ENCODE results near the gene AGAP1.

The AGAP1 gene

GRCh38 chr2:235665661-235666212, 171.9 kb downstream of the AGAP1 start:
- TF ChIP-seq CTCF (IDR thresholded peaks at IDR 0.05; ENCODE audit: insufficient read depth, low read depth, low read length, missing control alignments), result no peak
- H3K4me3 ChIP-seq (ENCODE audit: low read length), result peak overlapping the region; percentile 41
- DNase-seq (ENCODE audit: low read depth), result no peak

GRCh38 chr2:235666213-235666781, 172.5 kb downstream of the AGAP1 start:
- DNase-seq (ENCODE audit: low read depth), result peak; percentile 94
- H3K4me3 ChIP-seq (ENCODE audit: low read length), result peak overlapping the region; percentile 41
- TF ChIP-seq CTCF (IDR thresholded peaks at IDR 0.05; ENCODE audit: insufficient read depth, low read depth, low read length, missing control alignments), result no peak

GRCh38 chr2:235668782-235669181, 174.9 kb downstream of the AGAP1 start:
- no peak for TF ChIP-seq CTCF (IDR thresholded peaks at IDR 0.05; ENCODE audit: insufficient read depth, low read depth, low read length, missing control alignments)
- H3K4me3 ChIP-seq (ENCODE audit: low read length), result no peak overlapping the region
- peak; percentile 76 for DNase-seq (ENCODE audit: low read depth)

- TF ChIP-seq CTCF (IDR thresholded peaks at IDR 0.05; ENCODE audit: insufficient read depth, low read depth, low read length, missing control alignments), result no peak
- DNase-seq (ENCODE audit: low read depth), result peak; percentile 95
- H3K4me3 ChIP-seq (ENCODE audit: low read length), result peak overlapping the region; percentile 25
Measured at GRCh38 chr2:235669269-235669831, 175.5 kb downstream of the AGAP1 start.

- peak; percentile 28 for TF ChIP-seq CTCF (IDR thresholded peaks at IDR 0.05; ENCODE audit: insufficient read depth, low read depth, low read length, missing control alignments)
- peak overlapping the region; percentile 38 for H3K4me3 ChIP-seq (ENCODE audit: low read length)
- DNase-seq (ENCODE audit: low read depth), result peak; percentile 75
Measured at GRCh38 chr2:235669983-235670962, 176.4 kb downstream of the AGAP1 start.

- H3K4me3 ChIP-seq (ENCODE audit: low read length), result peak overlapping the region; percentile 24
- peak; percentile 1 for TF ChIP-seq CTCF (IDR thresholded peaks at IDR 0.05; ENCODE audit: insufficient read depth, low read depth, low read length, missing control alignments)
- no peak for DNase-seq (ENCODE audit: low read depth)
Measured at GRCh38 chr2:235670974-235671787, 177.3 kb downstream of the AGAP1 start.

All from epithelial cell of esophagus (primary cell).